Endothelial cell of umbilical vein (primary cell): ENCODE measurements around the gene PPP1R2B.

Experiments used
- CTCF ChIP-seq, 2 donors: IDR thresholded peaks; 1 replicate in 1 of 2; 2 replicates in 1 of 2; pipeline ENCODE4 v1.5.1; 2011; ENCODE audit warnings: low read length in 2 of 2, mild to moderate bottlenecking in 2 of 2, moderate library complexity in 2 of 2, control low read depth in 1 of 2, inconsistent platforms in 1 of 2, low read depth in 1 of 2; ENCODE audit not compliant: insufficient read depth in 1 of 2; ENCODE audit errors: extremely low read depth in 1 of 2
- EZH2 ChIP-seq: IDR thresholded peaks from 2 replicates; pipeline ENCODE4 v1.6.1; 2012; ENCODE audit warnings: borderline replicate concordance, low read depth, mild to moderate bottlenecking, moderate library complexity, low read length, inconsistent platforms; ENCODE audit not compliant: severe bottlenecking
- MAX ChIP-seq: IDR thresholded peaks from 2 replicates; pipeline ENCODE4 v1.6.1; 2011; ENCODE audit not compliant: insufficient read depth, insufficient read length
- POLR2A ChIP-seq: IDR thresholded peaks from 2 replicates; pipeline ENCODE4 v1.6.1; 2012; ENCODE audit warnings: low read depth, mild to moderate bottlenecking, control low read depth, low read length

GRCh38 chr5:156835905-156836304 is 14.2 kb upstream of the PPP1R2B start:
- TF ChIP-seq CTCF (IDR thresholded peaks at IDR 0.05; ENCODE audit: extremely low read depth in 1 of 2, insufficient read depth in 1 of 2, low read depth in 1 of 2, low read length in 2 of 2) (no peak), EZH2 (no peak), POLR2A (no peak), MAX (no peak)
